Activated CD4-positive, alpha-beta T cell treated with anti-CD3 and anti-CD28 coated beads, Interleukin-2, amount 50 U/mL, for 16 hours (primary cell): ENCODE data around the gene OR6X1.
A peak's percentile ranks its signal among the peaks of the same experiment; 100 is the strongest.
"Not testable (repeated sequence)": the region's sequence is repeated elsewhere in the genome, so short reads cannot be mapped to it uniquely, and the experiment has no call there.

Source experiments
- DNase-seq: peaks from one replicate; pipeline ENCODE4 v3.0.0-alpha.2; 2020

Gene OR6X1

DNA sequence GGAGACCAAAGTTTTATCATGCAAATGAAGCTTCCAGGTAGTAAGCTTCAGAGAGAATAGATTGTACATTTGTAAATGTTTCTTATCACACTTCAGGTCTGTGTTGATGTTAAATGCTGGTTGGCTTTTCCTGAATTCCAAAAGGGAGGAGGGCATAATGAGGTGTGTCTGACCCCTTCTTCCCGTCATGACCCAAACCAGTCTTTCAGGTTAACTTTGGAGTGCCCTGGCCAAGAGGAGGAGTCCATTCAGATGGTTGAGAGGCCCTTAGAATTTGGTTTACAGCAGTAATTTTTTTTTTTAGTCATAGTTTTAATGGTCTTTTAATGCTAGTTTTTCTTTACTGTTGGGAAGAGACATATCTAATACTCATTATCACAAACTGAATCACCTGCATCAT is 2.5 kb downstream of the OR6X1 start:
- DNase-seq, result no peak

DNA sequence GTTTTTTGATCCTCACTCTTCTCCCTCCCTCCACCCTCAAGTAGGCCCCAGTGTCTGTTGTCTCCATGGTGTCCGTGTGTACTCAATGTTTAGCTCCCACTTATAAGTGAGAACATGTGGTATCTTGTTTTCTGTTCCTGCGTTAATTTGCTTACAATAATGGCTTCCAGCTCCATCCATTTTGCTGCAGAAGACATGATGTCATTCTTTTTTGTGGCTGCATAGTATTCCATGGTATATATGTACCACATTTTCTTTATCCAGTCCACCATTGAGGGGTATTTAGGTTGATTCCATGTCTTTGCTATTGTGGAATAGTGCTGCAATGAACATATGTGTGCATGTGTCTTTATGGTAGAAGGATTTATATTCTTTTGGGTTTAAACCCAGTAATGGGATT is 6.0 kb downstream of the OR6X1 start:
- not testable (repeated sequence) for DNase-seq

GRCh38 chr11:123745764-123746451 is 8.4 kb downstream of the OR6X1 start:
- no peak for DNase-seq

DNA sequence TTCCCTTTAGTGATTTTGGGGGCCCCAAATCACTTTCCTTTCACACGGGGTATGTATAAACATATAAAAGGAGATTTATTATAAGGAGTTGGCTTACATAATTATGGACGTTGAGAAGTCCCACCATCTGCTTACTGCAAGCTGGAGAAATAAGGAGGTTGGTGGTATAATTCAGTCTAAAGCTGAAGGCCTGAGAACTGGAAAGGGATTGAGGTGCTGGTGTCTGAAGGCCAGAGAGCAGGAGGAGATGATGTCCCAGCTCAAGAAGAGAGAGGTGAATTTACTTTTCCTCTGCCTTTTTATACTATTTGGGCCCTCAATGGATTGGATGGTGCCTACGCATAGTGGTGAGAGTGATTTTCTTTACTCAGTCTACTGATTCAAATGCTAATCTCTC is 11.6 kb downstream of the OR6X1 start:
- no peak for DNase-seq

GRCh38 chr11:123742031-123742723 is 12.1 kb downstream of the OR6X1 start:
- DNase-seq, result no peak

- peak; percentile 93 for DNase-seq
Observed at GRCh38 chr11:123741159-123742030, 12.9 kb downstream of the OR6X1 start, which contains the start of gene ZNF202. Gene ZNF202 (minus strand): TSS chr11:123741660. CDS start chr11:123730888, 10,772 bp downstream.

DNA sequence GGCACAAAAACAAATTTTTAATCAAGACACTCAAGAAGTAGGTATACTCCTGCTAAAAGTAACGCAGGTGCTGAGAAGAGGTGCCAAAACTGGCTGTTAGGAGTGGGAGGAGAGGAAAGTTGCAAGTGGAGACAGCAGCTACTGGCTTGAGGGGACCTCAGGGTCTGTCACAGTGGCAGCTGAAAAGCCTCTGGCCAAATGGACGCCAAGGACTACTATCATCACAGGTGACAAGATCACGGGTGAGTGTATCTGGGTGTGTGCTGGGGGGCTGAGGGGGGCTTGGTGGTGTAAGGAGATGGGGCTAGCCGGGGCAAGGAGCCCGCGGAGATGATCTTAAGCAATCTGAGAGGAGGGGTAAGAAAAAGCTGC is 13.5 kb downstream of the OR6X1 start:
- DNase-seq, result no peak

DNA sequence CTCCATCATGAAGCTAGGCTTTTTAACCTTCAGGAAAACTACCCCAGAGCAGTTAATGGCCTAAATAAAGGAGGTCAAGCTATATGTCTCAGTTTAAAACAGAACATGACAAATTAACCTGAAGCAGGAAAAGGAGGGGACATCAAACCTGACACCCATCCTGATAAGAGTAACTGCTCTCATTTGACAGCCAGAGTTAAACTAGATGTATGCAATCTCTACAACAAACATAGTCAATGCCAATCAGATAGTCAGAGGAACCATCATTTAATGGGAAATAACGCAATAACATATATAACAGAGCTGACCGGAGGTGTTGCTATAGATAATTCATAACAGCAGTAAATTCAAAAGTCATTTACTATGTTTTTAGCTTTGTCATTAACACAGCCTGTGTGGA is 15.9 kb downstream of the OR6X1 start:
- no peak for DNase-seq

DNA sequence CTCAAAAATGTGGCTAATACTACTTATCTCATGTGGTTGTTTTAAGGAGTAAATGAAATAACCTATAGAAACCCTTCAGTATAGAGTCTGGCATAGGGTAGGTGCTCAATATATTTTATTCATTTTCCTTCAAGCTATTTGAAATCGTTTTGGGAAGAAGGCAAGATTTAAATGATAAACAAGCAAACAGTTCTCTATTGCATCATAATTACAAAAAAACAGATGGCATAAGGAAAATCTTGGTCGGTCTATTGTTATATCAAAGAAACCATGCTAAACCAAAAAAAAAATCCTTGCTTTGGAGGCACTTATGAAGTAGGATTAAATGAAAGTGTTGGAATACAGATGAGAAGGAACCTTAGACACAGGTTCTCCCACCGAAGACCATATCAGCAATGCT is 17.5 kb downstream of the OR6X1 start:
- DNase-seq, result no peak

DNA sequence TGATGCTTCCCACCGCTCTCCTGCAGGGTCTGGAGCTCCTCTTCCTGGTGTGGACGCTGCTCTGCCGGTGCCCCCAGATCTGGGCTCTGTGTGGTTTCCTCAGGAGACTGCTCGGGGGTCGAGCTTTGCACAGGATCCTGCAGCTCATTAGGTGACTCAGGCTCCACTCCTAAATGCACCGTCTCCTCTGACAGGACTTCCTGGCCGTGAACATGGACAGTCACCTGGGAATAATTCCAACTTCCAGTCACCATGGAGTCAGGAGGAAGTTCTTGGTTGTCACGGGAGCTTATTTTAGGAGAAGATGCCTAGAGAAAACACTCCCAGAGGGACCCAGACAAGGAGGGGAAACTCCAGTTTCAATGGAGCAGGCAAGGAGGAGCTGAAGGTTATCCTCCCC is 24.7 kb downstream of the OR6X1 start:
- DNase-seq, result no peak

DNA sequence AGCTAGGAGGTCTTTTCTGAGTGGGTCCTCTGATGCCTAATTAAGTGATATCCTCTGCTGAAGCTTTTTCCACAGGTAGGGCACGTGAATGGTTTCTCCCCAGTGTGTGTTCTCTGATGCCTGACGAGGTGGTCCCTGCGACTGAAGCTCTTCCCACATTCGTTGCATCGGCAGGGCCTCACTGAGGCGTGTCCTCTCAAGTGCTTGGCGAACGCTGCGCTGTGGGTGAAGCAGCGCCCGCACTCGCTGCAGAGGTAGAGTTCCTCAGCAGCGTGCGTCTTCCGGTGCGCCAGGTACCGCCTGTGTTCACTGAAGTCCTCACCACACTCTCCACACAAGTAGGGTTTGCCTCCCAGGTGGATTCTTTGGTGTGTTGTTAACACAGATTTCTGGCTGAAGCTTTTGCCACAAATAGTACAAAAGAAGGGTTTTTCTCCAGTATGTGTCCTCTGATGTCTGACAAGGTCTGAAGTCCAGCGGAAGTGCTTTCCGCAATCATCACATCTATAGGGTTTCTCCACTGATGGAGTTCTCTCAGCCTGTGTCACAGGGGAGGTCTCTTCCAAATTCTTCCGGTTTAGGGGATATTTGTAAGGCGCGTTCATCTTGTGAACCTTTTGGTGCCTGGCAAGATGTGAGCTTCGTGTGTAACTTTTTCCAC is 28.2 kb downstream of the OR6X1 start:
- no peak for DNase-seq

DNA sequence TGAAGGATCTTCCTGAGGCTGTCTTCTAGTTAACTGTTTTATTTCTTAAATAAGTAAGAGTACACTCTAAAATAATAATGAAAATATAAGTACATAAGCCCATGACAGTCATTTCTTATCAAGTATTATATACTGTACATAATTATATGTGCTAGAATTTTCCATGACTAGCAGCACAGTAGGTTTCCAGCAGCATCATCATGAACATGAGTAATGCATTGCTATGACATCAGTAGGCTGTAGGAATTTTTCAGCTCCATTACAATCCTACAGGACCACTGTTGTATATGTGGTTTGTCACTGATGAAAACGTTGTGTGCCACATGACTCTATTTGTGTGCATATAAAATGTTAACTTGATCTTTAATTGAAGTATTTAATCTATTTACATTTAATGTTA is 34.9 kb downstream of the OR6X1 start:
- DNase-seq, result no peak

DNA sequence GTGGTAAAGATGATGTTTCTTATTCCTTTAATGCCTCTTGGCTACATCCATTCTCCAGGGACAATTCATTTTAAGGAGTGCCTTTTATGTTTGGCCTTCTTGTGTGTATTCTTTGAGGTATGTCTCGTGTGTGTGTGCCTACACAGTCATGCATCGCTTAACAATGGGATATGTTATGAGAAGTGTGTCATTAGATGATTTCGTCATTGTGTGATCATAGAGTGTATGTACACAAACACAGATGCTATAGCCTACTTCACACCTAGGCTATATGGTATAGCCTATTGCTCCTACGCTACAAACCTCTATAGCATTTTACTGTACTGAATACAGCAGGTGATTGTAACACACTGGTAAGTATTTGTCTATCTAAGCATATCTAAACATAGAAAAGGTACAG is 35.8 kb downstream of the OR6X1 start:
- no peak for DNase-seq

- DNase-seq, result no peak
Observed at GRCh38 chr11:123718063-123718462, 36.3 kb downstream of the OR6X1 start.

GRCh38 chr11:123712627-123713026 is 41.7 kb downstream of the OR6X1 start:
- not testable (repeated sequence) for DNase-seq

DNA sequence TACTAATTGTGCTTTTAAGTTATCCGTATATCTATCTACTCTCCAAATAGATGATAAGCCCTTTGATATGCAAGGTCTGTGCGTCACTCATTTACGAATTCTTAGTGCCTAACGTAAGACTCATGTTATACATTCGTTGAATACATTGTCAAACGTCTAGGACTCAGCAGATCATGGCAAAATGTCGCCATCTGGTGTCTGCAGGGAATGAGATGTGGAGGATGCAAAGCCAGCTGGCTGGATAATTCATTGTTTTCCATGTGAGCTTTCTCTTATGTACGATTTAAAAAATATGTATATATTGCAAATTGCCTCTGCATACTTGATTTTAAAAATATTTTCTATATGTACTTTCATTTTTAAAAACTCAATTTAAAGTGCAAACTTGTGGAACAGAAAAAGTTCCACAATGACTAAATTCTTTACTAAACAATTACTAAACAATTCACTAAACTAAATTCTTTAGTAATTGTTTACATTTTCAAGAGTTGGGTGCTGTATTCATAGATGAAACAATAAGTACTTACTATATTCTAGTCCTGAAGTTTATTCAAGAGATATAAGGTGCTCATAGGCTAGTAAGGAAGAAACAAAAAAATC is 46.6 kb downstream of the OR6X1 start:
- DNase-seq, result peak; percentile 48

DNA sequence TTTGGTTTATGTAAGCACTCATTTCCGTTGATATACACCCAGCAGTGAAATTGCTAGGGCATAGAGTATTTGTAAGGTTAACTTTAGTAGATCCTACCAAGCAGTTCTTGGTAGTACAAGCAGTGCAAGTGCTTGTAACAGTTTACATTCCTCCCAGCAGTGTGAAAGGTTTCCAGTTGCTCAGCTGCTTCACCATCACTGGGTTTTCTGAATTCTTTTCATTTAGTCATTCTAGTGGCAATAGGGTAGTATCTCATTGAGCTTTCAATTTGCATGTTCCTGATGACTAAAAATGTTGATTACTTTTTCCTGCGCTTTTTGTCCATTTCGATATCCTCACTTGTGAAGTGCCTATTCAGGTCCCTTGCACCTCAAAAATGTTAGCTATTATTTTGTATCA is 47.1 kb downstream of the OR6X1 start:
- no peak for DNase-seq

DNA sequence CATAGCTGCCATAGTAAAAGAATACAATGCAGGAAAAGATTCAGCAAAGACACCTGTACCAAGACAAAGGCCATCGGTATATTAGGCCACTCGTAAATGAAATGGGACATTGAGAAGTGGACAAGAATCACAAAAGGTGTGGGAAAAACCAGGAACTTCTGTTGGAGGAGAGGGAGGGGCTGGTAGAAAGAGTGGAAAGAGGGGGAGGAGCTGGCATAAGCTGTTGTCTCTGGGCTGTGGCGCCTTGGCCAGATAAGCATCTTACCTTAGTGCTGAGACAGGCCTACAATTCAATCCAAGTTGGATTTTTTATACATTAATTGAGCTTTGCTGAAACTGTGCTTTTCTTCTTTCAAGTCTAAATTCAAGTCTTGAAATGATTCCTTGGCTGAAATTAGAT is 50.0 kb downstream of the OR6X1 start:
- DNase-seq, result no peak
